ENCODE results near the gene GALR2.
"Not testable (repeated sequence)": the region's sequence is repeated elsewhere in the genome, so short reads cannot be mapped to it uniquely, and the experiment has no call there.

Gene GALR2

DNA sequence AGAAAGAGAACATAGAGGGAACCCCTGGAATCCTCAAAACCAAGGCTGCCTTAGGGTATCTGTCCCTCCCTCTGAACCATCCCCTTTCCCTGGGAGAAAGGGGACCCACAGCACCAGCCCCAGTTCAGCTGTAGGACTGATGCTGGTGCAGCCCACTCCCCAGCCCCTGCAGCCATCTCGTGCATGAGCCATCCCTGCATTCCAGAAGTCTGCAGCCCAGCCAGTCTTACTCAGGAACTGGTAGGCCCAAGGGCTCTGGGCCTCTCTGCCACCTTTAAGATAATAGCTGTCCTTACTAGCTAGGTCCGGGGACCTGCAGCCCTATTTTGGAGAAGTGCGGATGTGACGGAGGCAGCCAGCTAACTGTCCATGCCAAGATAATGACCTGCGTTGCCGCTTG is 41.4 kb upstream of the GALR2 start:
- no peak for DNase-seq (ENCODE audit: low read depth)
- TF ChIP-seq, protein P1, sequence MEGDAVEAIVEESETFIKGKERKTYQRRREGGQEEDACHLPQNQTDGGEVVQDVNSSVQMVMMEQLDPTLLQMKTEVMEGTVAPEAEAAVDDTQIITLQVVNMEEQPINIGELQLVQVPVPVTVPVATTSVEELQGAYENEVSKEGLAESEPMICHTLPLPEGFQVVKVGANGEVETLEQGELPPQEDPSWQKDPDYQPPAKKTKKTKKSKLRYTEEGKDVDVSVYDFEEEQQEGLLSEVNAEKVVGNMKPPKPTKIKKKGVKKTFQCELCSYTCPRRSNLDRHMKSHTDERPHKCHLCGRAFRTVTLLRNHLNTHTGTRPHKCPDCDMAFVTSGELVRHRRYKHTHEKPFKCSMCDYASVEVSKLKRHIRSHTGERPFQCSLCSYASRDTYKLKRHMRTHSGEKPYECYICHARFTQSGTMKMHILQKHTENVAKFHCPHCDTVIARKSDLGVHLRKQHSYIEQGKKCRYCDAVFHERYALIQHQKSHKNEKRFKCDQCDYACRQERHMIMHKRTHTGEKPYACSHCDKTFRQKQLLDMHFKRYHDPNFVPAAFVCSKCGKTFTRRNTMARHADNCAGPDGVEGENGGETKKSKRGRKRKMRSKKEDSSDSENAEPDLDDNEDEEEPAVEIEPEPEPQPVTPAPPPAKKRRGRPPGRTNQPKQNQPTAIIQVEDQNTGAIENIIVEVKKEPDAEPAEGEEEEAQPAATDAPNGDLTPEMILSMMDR (conservative IDR thresholded peaks at IDR 0.05; ENCODE audit: low read length) = no peak
- no peak overlapping the region for H3K4me3 ChIP-seq (ENCODE audit: low read length)

DNA sequence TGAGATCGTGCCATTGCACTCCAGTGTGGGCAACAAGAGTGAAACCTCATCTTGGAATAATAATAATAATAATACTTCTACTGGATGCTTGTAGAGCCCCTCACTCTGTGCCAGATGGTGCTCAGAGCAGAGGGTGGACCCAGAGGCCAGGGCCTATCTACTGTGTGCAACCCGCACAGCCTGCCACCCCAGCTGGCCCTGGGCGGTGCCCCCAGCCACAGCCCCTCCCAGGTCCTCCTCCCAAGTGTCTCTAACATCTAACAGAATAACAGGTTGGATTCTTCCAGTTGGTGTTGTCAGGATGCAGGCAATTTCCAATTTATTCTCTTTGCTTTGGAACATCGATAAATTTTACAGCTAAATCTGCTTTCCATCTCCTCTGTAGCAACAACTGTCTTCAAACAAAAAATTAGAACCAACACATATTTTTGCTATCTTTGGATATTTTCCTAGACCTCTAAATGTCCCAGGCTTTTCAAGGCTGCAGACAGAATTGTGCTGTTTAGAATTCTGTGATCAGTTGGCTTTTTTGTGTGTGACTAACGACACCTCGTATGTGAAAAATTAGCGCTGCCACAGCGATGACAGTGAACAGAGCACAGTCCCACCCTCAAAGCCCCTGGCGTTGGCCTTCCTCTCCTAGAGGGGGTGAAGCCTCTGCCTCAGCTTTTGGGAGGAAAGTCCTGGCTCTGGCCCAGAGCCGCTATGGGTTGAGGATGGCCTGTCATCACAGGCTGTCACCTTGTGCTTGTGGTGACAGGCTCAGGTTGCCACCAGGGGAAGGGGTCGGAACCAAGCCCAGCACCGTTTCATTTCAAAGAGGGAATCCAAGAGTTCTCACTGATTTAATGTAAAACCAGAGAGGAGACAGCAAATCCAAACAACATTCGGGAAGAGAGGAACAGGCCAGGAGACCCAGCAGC is 39.9 kb upstream of the GALR2 start:
- no peak for DNase-seq (ENCODE audit: low read depth)
- TF ChIP-seq, protein P1 (conservative IDR thresholded peaks at IDR 0.05; ENCODE audit: low read length) = no peak

DNA sequence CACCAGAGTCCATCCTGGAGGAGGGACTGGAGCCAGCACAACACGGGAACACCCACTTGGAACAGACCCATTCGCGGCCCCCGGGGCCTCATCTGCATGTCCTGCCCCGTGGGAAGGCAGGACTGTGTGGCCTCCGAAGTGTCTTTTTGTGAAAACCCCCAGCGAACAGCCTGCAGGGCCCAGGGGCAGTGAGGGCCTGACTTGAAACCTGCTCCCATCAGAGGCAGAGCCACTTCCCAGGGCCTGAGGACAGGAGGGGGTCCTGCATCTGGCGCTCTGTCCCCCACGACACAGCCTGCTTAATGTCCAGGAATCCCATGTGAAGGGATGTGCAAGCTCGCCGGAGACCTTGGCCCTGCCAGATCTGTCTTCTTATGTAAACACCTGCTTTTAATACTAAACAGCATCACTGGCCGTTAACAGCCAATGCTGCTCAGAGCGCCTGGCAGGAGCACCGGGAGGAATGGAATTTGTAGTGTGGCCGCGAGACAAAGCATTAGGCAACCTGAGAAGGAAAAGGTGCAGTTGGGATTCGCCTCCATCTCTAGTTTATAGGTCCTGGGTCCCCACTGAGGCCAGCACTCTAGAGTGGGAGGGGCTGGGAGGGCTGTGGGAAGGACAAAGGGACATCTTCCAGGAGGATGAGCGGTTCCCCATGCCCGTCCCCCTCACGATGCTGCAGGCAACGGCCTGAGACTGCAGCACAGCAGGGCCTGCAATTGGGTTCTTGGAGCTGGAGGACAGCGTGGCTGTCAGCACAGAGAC is 37.9 kb upstream of the GALR2 start:
- TF ChIP-seq, protein P1 (conservative IDR thresholded peaks at IDR 0.05; ENCODE audit: low read length) = no peak
- H3K4me3 ChIP-seq (ENCODE audit: low read length) = no peak overlapping the region
- no peak for DNase-seq (ENCODE audit: low read depth)

More for the DNA sequence above, 39.9 kb upstream of the GALR2 start:
- H3K4me3 ChIP-seq (ENCODE audit: low read length) = no peak overlapping the region

DNA sequence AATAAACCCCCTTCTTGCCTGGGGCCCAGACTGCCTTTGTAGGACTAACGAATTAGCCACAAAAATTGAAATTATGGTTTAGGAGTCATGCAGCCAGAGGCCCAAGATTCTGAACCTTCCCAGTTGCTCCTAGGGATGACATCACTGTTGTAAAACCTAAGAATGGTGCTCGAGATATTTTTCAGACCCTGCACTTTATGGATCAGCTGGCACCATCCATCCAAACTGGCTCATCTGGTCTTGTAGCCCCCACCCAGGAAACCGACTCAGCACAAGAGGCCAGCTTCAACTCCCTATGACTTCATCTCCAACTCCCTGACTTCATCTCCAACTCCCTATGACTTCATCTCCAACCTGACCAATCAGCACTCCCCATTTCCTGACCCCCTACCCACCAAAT is 36.5 kb upstream of the GALR2 start:
- TF ChIP-seq, protein P1 (conservative IDR thresholded peaks at IDR 0.05; ENCODE audit: low read length) = no peak
- no peak for DNase-seq (ENCODE audit: low read depth)
- no peak overlapping the region for H3K4me3 ChIP-seq (ENCODE audit: low read length)

DNA sequence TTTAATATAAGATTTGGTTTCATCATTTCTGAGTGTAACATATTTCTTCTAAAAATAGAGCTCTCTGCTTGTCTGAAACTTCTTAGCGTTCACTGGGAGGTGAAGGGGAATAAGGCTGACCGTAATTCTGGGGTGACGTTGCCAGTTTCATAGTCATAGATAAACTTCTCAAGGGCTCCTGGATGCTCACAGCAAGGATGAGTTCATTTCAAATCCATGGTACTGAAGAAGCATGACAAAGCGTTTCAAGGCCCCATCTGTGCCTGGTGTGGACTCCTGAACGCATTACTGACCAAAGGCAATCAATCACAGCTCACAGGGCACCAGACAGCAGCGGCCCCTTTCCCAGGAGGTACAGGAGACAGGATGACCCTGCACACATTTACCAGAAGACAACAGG is 35.5 kb upstream of the GALR2 start:
- TF ChIP-seq, protein P1 (conservative IDR thresholded peaks at IDR 0.05; ENCODE audit: low read length) = no peak
- DNase-seq (ENCODE audit: low read depth) = no peak

DNA sequence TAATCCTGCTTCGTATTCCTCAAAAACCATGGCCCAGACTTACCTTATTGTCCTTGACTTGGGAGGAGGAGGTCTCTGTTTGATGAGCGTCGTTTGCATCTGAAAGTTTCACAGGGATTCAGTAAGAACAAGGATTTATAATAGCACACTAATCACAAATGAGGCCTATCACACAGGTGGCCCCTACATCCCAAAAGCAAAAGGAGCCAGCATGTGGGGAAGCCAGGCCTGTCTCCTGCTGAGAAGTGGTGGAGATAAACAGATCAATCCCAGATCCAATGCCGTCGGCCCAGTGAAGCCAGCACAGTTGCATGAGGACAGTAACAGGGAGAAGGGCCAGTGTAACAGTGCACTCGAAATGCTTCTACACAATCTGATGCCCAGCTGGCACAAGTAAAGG is 34.2 kb upstream of the GALR2 start:
- TF ChIP-seq, protein P1 (conservative IDR thresholded peaks at IDR 0.05; ENCODE audit: low read length) = no peak
- no peak for DNase-seq (ENCODE audit: low read depth)
- no peak overlapping the region for H3K4me3 ChIP-seq (ENCODE audit: low read length)

More for the DNA sequence above, 35.5 kb upstream of the GALR2 start:
- H3K4me3 ChIP-seq (ENCODE audit: low read length) = no peak overlapping the region

DNA sequence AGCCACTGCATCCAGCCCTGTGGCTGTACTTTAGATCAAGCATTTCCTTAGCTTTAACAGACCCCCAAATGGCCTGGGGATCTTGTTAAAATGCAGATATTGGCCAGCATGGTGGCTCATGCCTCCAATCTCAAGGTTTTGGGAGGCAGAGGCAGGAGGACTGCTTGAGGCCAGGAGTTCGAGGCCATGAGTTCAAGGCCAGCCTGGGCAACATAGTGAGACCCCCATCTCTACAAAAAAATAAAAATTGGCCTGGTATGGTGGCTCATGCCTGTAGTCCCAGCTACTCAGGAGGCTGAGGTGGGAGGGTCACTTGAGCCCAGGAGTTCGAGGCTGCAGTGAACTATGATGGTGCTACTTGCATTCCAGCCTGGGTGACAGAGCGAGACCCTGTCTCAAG is 31.7 kb upstream of the GALR2 start:
- not testable (repeated sequence) for DNase-seq (ENCODE audit: low read depth)

DNA sequence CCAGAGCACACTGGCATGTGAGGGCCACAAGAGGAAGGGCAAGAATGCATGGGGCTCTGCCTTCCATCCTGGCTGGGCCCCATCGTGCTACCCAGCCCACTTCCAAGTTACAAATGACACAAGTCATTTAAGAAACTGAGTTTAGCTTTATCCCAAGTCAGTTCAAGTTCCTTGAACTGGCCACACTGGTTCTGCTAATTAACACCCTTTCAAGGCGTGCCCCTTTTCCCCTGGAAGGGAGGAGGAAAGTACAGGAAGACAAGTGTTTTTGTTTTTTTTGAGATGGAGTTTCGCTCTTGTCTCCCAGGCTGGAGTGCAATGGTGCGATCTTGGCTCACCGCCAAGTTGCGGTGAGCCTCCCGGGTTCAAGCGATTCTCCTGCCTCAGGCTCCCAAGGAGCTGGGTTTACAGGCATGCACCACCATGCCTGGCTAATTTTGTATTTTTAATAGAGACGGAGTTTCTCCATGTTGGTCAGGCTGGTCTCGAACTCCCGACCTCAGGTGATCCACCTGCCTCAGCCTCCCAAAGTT is 30.0 kb upstream of the GALR2 start:
- H3K4me3 ChIP-seq (ENCODE audit: low read length); DNase-seq (ENCODE audit: low read depth): not testable (repeated sequence)

More for the DNA sequence above, 31.7 kb upstream of the GALR2 start:
- H3K4me3 ChIP-seq (ENCODE audit: low read length) = not testable (repeated sequence)

Data from AG10803 (cell line).